ENCODE measurements around the gene ADGRL1. TPM values are rescaled to one million over a fixed set of nuclear protein-coding genes. Genes with fewer than 3 reads are reported as not detected.

ADGRL1 gene
- polyA plus RNA-seq, 3 donors, result 41.5 to 51.7 (median 45.3) TPM

DNA sequence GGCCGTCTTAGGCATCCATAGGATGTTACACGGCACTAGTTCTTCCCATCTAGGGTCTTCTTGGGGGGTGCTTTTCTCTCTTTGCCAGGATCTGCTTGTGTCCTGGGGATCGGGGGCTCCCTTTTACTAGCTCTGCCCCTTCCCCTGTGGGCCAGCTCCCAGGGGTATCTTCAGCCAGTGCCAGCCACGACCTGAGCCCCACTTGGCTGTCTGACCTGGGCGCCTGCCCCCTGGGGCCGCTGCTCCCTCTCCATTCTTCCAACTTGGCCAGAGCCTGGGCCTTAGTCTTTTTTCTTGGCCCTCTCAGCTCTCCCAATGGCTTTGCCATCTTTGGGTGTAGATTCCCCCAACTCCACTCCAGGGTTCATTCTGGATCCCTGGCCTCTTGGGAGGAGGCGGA is 91.5 kb downstream of the ADGRL1 start:
- no peak for DNase-seq

DNA sequence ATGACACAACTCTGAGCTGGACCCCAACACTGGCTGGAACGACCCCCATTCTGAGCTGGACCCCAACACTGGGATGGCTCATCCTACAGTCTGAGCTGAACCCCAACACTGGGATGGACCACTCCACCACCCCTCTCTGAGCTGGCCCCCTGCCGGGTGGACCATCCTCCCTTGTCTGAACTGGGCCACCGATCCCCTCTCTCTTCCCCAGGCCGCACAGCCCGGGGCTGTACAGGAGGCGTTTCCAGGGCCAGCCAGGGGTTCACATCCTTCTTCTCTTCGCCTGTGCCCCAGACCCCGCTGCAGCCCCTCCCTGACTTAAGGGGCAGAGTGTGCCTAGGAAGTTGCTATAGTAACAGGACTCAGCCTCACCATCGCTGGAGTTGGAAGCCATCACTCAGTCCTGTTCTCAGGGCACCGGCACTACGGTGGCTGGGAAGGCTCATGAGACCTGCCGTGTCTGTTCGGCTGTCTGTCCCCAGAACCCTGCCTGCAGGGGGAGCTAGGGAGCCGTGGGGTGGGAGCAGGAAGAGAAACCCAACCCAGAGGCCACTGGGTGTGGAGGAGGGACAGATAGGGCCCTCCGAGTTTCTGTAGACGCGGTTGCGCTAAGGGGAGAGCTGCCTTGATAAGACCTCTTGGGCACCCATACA is 92.1 kb downstream of the ADGRL1 start:
- DNase-seq, result no peak

DNA sequence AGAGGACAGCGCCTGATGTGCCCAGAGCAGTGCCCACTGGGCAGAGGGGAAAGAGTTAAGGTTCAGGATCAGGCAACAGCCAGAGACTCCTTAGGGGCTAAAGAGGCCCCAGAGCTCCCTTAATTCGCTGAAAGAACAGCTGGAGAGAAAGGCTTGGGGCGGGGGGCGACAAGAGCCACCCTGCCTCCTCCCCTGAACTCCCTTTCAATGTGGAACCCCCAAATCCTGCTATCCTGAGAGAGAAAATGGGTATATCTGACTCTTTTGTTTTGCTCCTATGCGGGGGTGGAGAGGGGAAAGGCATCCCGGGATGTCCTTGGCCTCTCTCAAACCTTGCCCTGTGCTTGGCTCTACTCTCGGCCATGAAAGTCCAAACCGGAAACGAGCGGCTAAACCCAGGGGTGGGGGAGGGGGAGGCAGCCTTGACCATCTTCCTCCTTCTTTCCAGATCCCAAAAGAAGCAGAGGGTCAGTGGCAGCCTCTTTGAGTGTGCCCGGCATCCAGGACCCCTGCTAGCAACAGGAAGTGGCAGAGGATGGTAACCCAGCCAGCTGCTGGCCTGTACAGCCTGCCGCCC is 93.1 kb downstream of the ADGRL1 start:
- no peak for DNase-seq

DNA sequence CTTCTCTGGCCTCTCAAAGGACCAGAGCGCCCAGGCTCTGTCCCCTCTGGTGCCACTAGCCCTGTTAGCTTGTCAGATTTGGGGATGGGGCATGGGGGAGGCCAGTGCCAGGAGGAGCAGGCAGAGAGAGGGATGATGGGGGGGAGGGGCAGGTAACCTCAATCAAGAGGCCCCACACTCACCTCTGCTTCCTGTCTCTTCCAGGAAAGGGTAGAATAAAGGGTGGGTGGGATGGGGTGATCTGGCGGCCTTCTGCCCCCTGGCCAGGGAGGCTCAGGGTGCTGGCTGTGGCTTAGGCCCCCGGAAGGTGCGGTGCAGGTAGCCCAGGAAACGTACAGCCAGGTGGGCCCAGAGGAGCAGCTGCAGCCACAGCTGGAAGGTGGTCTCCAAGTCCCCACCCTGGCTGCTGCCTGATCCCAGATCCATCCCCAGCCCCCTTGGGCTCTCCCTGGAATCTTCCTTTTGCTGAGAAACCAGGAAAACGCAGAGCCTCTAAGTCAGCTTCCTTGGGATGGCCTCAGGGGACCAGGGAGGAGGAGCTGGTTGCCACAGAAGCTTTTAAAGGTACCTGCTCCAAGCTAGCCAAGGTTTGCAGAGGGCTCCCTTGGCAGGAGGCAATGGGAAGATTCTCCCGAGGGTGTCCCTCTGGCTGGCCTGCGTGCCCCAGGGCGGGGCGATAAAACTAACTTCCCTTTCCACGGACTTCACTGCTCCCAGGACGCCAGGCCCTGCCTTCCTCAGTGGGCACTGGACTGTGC is 93.7 kb downstream of the ADGRL1 start:
- no peak for DNase-seq

DNA sequence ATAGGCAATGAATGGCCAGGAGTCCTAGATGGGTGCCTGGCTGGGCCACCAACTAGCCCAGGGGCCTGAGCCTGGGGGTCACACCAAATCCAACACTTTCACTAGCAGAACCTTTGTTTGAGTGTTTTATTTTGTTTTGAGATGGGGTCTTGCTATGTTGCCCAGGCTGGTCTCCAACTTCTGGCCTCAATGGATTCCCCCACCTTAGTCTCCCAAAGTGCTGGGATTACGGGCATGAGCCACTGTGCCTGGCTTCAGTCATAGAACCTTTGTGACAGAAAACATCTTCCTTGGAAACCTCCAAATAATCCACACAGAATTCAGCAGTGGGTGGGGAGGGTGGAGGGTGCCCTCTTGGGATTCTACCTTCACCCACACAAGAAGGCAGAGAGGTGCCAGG is 94.5 kb downstream of the ADGRL1 start:
- no peak for DNase-seq

DNA sequence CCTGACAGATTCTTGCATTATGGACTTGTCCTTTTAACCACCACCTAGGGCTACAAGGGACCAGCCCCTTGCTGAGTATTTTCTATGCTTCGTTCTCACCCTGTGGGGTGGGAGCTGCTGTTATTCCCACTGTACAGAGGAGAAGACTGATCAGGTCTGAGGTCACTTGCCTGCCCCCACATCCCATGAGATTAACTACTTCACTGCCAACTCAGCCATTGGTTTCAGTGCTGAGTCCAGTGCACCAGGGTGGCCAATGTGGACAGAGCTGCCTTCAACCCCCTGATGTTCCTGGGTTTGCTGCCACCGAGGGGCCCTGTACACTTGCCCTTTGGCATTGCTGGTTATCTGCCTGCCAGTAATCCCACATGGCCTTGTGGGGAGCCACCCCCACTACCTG is 95.3 kb downstream of the ADGRL1 start:
- no peak for DNase-seq

DNA sequence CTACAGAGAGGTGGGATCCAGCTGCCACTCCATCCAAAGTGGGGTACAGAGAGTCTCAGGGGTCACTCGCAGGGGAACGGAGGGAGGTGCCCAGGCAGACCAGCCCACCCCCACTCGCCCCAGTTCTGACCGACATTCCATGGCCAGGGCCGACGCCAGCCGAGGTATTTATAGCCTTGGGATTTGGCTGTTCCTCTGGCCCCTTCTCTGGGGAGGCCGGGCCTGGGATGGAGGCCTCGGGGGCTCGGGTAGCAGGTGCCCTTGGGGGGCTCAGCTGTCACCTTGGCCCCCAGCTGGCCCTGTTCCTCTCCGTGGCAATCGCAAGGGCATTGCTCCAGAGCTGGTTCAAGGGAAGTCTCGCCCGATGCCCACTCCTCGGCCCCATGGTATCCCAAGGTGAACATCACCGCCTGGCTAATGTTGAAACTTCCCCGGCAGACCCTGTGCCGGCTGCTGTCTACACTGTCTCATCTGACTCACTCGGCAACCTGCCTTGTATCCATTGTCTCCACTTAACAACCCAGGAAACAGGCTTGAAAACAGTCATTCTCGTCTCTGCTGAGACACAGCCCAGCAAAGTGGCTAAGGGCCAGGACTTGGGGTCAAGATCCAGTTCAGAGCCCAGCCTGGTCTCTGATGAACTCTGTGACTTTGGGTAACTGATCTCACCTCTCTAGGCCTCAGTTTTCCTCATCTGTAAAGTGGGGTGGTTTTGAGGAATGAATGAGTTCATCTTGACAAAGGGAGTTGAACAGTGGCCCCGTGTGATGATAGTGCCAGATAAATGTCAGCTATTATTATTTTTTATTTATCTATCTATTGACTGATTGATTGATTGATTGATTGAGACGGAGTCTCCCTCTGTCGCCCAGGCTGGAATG is 98.1 kb downstream of the ADGRL1 start:
- DNase-seq, result no peak

DNA sequence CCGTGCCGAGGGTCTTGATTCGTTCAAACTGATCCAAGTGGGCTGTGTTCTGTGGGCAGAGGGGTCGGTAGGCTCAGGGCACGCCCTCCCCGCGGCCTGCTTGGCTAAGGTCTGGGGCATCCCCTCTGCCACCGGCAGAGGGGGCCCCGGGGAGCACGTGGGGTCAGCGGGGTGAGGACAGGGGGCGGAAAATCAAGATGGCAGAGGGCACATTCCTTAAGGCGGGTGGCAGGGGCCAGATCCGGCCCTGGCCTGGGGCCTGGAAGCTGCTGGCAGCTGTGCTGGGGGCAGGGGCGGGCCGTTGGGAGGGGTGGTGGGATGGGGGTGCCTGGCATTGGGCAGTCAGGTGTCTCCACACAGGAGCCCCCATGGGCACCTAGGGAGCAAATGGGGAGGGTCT is 99.1 kb downstream of the ADGRL1 start:
- no peak for DNase-seq

DNA sequence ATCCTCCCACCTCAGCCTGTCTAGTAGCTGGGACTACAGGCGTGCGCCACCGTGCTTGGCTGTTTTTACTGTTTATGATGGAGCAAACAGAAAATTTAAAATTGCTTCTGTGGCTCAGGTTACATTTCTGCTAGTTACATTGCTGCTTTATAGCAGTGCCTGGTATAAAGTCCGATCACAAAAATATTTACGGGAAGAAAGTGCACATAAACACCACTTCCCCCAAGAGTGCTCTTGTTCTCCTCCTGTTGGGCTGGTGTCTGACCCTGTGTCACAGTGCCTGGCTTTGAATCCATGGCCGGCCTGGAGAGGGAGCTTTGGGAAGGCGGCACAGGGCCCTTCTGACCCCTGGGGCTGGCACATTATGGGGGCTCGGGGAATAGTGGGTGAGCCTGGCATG is 100.3 kb downstream of the ADGRL1 start:
- no peak for DNase-seq

DNA sequence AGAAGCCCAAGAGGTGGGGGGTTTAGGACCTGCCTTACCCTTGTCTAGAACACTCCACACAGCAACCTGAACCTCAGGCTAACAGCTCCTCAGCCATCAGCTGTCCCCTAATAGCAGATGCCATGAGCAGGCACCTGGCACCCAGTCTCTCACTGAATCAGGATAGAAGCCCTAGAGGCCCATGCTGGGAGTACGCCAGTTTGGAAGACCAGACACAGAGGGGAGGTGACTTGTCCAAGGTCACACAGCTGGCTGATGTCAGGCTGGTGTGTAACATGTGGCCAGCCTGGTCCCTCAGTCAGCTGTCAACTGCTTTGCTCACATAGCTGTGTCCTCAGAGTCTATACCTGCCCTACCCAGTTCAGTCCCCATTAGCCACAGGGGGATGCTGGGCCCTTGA is 102.7 kb downstream of the ADGRL1 start:
- DNase-seq, result no peak

DNA sequence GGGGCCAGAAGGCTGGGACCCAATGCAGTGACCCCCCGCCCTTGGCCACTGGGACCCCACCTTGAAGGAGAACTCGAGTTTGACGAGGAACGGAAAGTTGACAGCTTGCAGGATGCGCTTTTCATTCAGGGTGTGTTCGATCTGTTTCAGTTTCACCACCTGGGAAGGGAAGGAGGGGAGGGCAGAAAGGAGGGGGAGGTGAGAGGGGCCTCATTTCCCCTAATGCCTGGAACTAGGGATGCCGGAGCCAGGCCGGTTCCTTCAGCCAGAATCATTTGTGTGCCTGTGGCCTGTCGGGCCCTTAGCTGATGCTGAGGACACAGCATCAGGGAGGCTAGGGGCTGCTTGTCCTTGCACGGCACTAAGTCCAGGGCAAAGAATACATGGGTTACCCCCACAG is 103.2 kb downstream of the ADGRL1 start:
- no peak for DNase-seq

DNA sequence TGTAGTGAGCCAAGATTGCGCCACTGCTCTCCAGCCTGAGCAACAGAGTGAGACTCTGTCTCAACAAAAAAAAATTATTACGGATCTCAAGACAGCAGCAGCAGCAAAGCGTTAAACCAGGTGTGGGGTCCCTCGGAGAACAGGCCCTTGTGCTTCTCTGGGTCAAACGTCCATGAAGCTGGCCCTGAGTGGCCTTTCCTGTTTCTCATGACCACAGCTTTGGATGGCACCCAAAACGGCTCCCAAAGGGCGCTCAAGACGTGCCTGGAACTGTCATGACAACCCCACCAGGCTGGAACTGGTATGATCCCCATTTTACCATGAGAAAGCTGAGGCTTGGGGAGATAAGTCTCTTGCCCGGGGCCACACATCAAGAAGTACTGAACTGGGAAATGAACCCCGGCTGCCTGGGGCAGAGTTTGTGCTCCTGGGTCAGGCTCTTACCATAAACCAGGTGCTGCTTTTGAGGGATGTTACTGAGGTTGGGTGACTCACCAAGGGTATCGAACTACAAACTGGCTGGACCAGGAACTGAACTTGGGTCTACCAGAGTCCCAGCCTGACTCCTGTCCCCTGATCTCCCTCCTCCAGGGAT is 103.8 kb downstream of the ADGRL1 start:
- DNase-seq, result no peak

DNA sequence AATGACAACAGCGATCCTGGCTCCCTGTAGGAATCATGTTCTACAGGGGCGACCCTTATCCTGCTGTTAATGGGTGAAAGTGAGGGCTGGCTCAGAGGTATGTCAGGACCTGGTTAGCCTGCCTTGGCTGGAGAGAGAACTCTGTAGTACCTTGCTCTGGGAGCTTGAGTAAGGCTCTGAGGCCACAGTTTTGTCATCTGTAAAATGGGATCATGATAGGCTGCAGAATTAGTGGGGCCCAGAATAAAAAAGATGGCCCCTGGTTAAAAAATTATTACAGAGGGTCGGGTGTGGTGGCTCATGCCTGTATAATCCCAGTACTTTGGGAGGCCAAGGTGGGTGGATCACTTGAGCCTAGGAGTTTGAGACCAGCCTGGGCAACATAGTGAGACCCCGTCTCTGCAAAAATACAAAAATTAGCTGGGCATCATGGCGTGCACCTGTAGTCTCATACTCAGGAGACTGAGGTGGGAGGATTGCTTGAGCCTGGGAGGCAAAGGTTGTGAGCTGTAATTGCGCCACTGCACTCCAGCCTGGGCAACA is 104.9 kb downstream of the ADGRL1 start:
- DNase-seq, result no peak

Other genes starting within 250 kb of the ADGRL1 start
- 10 to 100 TPM; 14.5 to 17.0 (median 15.3) TPM for gene RFX1, start 199.8 kb downstream of the ADGRL1 start, polyA plus RNA-seq (ENCODE audit: insufficient read length in 3 of 3)
- not detected for gene RLN3, start 178.0 kb downstream of the ADGRL1 start, polyA plus RNA-seq (ENCODE audit: insufficient read length in 3 of 3)
- 1 to 10 TPM; 6.5 to 7.6 (median 6.5) TPM for gene IL27RA, start 174.4 kb downstream of the ADGRL1 start, polyA plus RNA-seq (ENCODE audit: insufficient read length in 3 of 3)
- 10 to 100 TPM; 22.7 to 30.3 (median 23.0) TPM for gene PALM3, start 144.1 kb downstream of the ADGRL1 start, polyA plus RNA-seq (ENCODE audit: insufficient read length in 3 of 3)
- gene MISP3, start 133.4 kb downstream of the ADGRL1 start, polyA plus RNA-seq (ENCODE audit: insufficient read length in 3 of 3), result 1 to 10 TPM; 7.9 to 8.7 (median 8.2) TPM
- under 1 TPM in 1 of 3 donors, not detected in 2; 0.10 TPM for gene C19orf67, start 120.4 kb downstream of the ADGRL1 start, polyA plus RNA-seq (ENCODE audit: insufficient read length in 3 of 3)
- gene SAMD1, start 115.4 kb downstream of the ADGRL1 start, polyA plus RNA-seq (ENCODE audit: insufficient read length in 3 of 3), result 10 to 100 TPM; 38.3 to 61.6 (median 47.8) TPM
- gene PRKACA, start 88.4 kb downstream of the ADGRL1 start, polyA plus RNA-seq (ENCODE audit: insufficient read length in 3 of 3), result 100 to 1,000 TPM in 1 of 3 donors, 10 to 100 TPM in 2; 80.0 to 103 (median 87.6) TPM
- gene ASF1B, start 69.6 kb downstream of the ADGRL1 start, polyA plus RNA-seq (ENCODE audit: insufficient read length in 3 of 3), result 10 to 100 TPM; 17.0 to 22.4 (median 20.3) TPM
- gene ADGRE5, start 175.3 kb upstream of the ADGRL1 start, polyA plus RNA-seq (ENCODE audit: insufficient read length in 3 of 3), result 10 to 100 TPM; 19.1 to 19.9 (median 19.2) TPM
- gene DDX39A, start 213.2 kb upstream of the ADGRL1 start, polyA plus RNA-seq (ENCODE audit: insufficient read length in 3 of 3), result 10 to 100 TPM; 54.0 to 67.7 (median 65.9) TPM
- 100 to 1,000 TPM; 101 to 109 (median 108) TPM for gene PKN1, start 227.1 kb upstream of the ADGRL1 start, polyA plus RNA-seq (ENCODE audit: insufficient read length in 3 of 3)

All from renal pelvis (tissue), 4 donors.